GM10847 (cell line): Measurements from ENCODE around the gene ADAMTS6.

Source experiments
- POLR2A ChIP-seq: IDR thresholded peaks from 2 replicates; pipeline ENCODE4 v1.6.1; 2011; ENCODE audit not compliant: insufficient read length; ENCODE audit errors: extremely low read depth

ADAMTS6 gene

GRCh38 chr5:65199993-65200675, 281.6 kb downstream of the ADAMTS6 start:
- no peak for TF ChIP-seq POLR2A

GRCh38 chr5:65198456-65199120, 283.1 kb downstream of the ADAMTS6 start:
- no peak for TF ChIP-seq POLR2A

- no peak for TF ChIP-seq POLR2A
Measured at GRCh38 chr5:65197531-65198455, 283.9 kb downstream of the ADAMTS6 start.

GRCh38 chr5:65194871-65195270, 286.8 kb downstream of the ADAMTS6 start:
- no peak for TF ChIP-seq POLR2A

- no peak for TF ChIP-seq POLR2A
Measured at GRCh38 chr5:65192331-65192730, 289.4 kb downstream of the ADAMTS6 start.

- no peak for TF ChIP-seq POLR2A
Measured at GRCh38 chr5:65191554-65192135, 290.1 kb downstream of the ADAMTS6 start.

- TF ChIP-seq POLR2A, result no peak
Measured at GRCh38 chr5:65190328-65191053, 291.2 kb downstream of the ADAMTS6 start.

- TF ChIP-seq POLR2A, result no peak
Measured at GRCh38 chr5:65186646-65187227, 295.0 kb downstream of the ADAMTS6 start.

GRCh38 chr5:65185468-65185867, 296.3 kb downstream of the ADAMTS6 start:
- TF ChIP-seq POLR2A, result no peak

GRCh38 chr5:65184780-65185179, 296.9 kb downstream of the ADAMTS6 start:
- no peak for TF ChIP-seq POLR2A

GRCh38 chr5:65173130-65173525, 308.6 kb downstream of the ADAMTS6 start:
- no peak for TF ChIP-seq POLR2A

GRCh38 chr5:65172486-65173129, 309.1 kb downstream of the ADAMTS6 start:
- TF ChIP-seq POLR2A, result no peak

- no peak for TF ChIP-seq POLR2A
Measured at GRCh38 chr5:65171645-65172044, 310.1 kb downstream of the ADAMTS6 start.

GRCh38 chr5:65163698-65164097, 318.0 kb downstream of the ADAMTS6 start:
- TF ChIP-seq POLR2A, result no peak
